ENCODE data around the gene LRRC4B.

Gene LRRC4B

DNA sequence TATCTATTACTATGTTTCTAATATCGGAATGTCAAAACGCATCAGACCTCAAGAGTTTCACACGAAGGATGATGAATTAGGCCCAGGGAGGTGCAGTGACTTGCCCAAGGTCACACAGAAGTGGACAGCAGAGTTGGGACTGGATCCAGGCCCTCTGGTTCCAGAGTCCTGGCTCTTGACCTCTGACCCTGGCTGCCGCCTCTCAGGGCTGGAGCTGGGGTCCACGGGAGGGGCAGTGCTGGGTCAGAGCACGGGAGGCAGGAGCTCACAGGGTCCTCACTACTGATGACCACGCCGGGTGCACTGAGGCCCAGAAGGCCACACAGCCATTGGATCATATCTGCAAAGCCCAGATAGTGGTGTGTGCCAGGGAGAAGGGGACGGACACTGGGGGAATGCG lies 45.4 kb downstream of the LRRC4B start:
- no peak for DNase-seq (ENCODE audit: low read depth, low spot score)

DNA sequence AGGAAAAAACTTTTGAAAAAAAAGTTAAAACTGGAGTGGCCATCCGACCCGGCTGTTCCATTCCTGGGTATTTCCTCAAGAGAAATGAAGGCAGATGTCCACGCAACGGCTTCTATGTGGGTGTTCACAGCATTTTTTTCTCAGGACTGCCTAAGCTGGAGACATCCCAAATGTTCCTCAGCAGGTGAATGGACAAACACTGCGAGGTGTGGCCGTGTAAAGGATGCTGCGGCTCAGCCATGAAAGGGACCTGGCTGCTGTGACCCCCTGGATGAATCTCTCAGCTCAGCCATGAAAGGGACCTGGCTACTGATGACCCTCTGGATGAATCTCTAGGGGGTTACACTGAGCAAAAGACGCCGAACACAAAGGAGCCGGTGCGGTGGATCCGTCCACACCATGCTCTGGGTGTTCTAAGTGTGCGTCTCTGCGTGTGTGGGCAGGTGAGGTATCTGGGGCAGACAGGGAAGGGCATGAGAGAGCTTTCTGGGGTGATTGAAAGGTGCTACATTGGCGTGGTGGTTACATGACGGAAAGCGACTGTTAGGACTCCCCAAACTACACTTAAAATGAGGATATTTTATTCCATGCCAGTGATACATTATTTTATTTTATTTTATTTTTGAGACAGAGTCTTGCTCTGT lies 47.3 kb downstream of the LRRC4B start:
- no peak for DNase-seq (ENCODE audit: low read depth, low spot score)

DNA sequence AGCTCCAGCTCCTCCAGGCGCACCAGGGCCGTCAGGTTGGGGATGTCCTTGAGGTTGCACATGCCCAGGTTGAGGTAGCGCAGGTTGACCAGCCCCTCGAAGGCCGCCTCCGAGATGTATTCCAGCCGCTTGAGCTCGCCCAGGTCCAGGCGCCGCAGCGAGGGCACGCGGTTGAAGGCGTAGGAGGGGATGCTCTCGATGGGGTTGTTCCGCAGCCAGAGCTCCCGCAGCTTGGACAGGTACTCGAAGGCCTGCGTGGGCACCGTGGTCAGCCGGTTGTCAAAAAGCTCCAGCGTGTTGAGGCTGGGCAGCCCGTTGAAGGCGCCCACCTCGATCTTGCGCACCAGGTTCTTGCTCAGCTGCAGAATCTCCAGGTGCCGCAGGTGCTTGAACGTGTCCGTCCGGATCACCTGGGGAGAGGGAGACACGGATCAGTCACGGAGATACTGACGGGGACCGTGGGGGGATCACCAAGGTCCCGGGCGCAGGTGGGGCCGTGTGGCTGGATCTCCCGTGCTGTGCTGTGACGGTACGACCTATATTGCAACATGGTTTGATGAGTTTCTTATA lies 49.1 kb downstream of the LRRC4B start:
- no peak for DNase-seq (ENCODE audit: low read depth, low spot score)

DNA sequence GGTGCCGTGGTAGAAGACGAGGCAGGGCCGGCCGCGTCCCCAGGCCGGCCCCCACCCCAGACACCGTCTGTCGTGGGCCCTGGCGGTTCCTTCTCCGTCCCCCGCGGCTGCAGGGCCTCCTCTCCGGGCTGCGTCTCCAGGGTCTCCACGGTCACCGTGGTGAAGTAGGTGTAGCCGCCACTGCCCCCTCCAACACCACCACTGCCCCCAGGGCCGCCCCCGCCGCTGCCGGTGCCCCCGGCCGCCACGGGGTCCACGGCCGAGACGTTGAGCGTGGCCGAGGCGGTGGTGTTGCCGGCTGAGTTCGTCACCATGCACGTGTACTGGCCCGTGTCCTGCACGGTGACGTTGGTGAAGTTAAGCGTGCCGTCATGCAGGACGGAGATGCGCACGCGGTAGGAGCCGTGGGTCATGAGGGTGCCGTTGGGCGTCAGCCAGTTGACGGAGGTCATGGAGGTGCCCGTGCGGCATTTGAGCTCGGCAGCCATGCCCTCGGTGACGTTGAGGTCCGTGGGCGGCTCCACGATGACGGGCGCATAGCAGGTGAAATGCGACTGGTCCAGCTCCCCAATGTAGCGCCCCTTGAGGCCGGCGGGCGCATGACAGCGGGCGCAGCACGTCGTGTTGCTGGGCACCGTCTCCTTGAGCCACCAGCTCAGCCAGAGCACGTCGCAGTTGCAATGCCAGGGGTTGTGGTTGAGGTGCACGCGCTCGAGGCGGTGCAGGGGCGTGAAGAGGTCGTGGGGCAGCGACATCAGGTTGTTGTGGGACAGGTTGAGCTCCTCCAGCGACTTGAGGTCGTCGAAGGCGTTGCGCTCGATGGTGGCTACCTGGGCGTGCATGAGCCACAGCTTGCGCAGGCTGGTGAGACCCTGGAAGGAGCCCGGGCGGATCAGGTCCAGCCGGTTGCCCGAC lies 49.9 kb downstream of the LRRC4B start:
- no peak for DNase-seq (ENCODE audit: low read depth, low spot score)

DNA sequence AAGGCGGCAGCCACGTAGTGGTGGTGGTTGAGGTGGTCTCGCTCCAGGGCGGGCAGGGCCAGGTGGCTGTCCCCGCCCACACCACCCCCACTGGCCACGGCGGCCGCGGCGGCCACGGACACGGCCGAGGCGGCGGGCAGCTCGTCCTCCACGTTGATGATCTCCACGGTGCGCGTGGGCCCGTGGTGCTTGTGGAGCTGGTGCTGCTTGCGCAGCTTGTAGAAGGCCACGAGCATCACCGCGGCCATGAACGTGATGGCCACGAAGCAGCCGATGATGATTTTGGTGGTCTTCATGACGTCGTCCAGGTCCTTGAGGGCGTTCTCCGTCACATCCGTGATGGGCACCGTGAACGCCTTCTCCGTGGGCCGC lies 50.5 kb downstream of the LRRC4B start:
- no peak for DNase-seq (ENCODE audit: low read depth, low spot score)

DNA sequence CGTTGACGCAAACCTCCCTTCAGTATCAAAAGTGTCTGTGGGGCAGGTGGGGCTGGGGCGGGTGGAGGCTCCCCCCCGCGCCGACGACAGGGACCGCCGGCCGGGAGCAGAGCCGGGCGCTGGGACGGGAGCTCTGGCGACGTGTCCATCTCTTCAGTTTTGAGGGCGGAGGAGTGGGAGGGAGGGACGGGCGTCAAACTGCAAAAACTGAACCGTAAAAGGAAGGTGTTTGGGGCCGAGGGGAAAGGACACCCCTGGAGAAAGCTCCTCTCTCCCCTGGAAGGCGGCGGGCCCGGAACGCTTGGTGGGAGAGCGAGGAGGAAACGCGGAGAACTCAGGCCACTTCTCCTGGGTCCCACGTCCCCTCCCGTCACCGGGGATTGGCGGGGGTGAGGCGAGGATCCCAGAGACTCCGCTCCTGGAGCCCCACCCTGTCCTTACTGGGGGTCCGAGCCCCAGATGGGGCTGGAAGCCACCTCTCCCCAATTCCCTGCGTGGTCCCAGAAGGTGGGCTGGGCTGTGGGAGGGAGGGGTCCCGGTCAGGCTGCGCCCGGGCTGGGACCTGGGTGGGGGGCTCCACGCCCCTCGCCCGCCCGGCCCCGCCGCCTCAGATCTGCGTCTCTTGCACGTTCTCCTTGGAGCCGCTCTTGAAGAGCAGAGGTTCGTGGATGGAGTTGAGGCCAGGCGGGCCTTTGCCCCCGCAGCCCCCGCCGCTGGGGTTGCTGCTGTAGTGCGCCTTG lies 51.1 kb downstream of the LRRC4B start:
- DNase-seq (ENCODE audit: low read depth, low spot score) = no peak

DNA sequence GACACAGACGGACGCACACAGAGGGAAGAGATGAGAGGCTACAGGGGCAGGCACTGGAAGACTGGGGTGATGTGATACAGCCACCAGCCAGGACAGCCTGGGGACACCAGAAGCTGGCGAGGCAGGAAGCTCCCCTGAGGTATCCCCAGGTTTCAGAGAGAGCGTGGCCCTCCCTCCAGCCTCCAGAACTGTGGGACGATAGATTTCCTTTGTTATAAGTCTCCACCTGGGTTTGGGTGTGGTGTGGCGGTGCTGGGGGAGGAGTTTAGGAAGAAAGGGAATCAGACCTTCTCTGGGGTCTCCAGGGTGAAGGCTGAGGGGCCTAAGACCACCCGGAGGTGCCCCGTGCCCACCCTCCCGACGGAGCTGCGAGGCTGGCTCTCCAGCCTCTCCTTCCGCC lies 51.8 kb downstream of the LRRC4B start:
- no peak for DNase-seq (ENCODE audit: low read depth, low spot score)

DNA sequence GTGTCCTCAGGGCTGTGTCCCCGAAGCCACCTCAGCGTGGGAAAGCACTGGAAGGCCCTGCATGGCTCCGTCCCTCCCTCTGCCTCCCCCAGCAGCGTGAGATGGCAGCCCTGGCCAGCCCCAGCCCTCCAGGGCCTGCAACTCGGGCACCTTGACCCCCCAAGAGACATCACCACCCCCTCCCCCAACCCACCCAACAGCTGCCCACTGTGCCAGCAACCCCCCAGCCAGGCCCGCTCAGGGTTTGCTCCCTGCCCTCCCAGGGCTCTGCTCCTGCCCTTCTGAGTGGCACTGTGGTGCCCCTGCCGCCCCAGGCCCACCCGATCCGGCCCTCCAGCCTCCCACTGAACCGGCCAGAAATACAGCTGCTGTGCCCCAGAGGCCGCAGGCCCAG lies 53.1 kb downstream of the LRRC4B start:
- DNase-seq (ENCODE audit: low read depth, low spot score) = no peak

DNA sequence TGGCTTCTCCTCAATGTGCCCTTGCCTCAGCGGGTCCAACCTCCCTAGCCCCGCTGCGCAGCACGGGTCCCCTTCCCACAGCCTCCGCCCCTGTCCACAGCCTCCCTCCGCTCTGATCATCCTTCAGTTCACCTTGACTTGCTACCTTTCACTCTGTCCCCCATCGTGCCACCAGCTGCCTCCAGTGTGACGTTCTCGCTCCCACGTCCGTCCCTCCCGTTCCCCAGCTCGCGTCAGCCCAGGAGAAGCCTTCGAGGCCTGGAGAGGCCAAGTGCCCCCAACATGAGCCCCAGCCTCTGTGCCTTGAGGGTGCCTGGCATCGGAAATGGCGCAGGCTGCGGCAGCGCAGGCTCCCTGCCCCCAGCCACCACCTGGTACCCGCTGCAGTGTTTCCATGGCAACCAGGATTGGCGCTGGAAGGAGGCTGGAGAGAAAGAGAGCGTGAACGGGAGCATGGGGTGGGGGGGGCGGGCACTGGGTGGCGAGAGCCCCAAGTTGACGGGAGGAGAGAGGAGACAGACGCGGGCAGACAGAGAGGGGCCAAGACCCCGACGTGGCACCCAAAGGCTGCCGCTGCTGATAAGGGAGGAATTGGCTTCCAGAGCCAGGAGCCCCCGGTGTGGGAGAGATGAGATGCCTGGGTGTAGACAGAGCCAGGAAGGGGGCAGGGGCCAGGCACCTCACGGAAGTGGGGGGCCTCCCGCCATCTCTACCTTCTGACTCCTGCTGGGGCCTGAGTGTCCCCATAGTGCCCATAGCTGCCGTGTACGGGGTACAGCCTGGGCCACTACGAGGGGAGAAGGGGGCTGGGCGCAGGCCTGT lies 53.7 kb downstream of the LRRC4B start:
- DNase-seq (ENCODE audit: low read depth, low spot score) = no peak

DNA sequence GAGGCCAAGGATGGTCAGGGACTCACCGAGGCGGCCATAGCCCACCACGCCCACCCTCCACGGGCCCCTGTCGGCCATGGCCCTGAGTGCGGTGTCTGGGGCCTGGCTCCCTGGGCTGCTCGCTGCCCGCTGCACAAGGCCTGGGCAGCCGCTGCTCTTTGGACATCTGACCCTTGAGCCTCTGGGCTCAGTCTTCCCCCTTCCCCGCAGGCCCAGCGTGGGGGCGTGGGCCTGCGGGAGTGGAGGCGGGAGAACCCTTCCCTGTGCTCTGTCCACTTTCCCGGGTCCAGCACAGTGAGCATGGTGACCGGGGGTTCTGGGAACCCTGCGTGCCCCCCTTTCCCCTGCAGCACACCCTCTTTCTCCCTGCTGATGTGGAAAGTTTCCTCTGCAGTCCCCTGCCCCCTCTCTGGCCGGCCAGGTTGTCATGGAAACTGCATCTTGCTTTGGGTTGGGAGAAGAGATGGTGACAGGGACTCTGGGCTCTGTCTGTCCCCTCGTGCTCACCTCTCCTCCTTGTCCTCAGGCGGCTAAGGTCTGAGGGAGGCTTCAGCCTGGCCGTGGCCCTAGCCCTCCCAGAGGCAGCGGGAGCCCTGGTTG lies 54.4 kb downstream of the LRRC4B start, which contains the start of gene ASPDH:
Gene ASPDH (minus strand): TSS at position 168 of the 600 bp plus-strand sequence. CDS start 90 bp downstream, at position 78.
- DNase-seq (ENCODE audit: low read depth, low spot score) = no peak

DNA sequence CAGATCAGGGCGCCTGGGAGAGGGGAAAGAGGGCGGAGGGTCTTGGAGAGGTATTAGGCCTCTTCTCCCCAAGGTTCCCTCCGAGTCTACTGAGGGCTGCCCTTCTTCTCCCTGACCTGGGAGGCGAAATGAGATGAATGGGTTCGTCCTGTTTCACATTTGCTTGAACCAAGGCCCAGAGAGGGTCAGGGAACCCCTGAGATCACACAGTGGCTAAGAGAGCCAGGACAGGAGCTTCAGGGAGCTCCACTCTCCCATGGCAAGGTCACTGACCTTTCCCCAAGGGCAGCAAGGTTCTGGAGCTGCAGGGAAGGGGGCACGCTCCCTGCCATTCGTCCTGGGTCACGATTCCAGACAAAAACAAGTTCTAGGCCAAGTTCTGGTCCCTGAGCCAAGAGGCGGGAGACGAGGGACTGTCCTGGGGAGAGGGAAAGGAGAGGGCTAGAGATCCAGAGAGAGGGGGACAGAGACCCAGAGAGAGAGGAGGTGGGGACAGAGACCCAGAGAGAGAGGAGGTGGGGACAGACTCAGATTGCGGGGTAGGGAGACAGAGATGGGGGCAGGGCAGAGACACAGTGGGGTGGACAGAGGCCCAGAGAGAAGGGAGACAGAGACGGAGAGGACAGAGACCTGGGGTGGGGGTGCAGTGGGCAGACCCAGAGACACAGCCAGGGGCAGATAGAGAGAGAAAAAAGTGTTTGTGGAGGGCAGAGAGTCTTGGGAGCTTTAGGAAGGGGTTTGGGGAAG lies 55.1 kb downstream of the LRRC4B start:
- DNase-seq (ENCODE audit: low read depth, low spot score) = no peak

DNA sequence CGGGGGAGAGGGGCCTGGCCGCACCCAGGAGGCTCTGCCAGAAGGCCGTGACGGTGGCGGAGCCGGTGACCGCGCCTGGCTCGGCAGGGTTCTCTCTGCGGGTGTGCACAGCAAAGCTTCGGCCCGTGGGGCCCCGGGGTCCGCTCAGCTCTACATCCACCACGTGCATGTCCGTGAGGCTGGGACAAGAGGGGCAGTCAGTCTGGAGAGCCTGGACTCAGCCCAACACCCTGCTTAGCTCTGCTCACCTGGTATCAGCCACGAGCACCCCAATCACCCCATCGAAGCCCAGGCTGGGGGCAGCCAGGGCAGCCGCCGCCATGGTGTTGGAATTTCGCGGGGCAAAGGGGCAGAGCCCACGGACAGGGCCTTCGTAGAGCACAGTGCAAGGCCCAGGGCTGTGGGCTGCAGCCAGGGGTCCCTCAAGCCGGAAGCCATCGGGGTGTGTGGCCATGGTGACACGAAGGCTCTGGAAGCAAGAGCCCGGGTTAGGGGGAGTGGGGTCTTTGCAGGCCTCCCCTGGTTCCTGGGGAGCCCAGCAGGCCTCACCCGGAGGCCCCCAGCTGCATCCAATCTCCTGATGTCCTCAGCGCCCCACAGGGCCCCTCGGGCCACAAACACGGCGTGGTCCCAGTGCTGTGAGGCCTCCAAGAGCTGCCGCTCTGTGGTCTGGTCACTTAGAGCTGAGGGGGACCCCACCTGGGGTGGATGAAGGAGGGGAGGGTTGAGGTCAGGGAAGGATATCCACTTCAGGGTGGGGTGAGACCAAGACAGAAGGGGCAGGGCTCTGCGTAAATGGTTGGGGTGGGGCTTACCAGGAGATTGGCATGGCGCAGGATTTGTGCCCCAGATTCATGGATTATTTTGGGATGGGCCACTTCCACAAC lies 55.9 kb downstream of the LRRC4B start:
- DNase-seq (ENCODE audit: low read depth, low spot score) = no peak

DNA sequence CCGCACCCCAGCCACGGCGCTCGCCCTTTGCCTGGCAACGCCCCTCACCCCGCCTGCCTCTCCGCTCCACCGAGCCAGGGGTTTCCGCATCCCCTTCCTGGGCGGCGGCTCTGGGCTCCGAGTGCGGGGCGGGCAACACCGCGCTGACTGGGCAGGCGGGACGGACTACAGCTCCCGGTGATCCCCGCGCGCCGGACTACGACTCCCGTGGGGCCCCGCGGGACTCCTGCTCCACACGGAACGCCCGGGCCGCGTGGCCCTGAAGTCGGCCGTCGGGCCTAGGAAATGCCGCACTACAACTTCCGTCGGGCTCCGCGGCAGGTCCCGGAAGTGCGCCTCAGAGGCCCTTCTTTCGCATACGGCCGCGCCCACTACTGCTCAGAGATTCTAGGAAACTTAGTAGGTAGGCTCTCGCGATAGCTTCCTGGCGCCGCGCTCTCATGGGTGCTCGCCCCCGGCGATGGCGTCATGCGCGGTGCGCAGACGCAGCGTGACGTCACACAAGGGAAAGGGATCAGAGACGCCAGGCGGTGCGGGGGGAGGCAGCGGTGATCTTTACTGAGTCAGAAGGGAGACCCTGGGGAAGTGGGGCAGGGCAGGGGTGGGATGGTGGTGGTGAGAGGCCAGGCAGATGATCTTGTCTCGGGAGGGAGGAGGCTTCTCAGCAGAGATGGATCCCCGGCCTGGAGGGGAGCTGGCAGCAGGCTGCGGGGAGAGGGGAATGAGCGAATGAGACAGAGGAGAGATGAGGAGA lies 57.0 kb downstream of the LRRC4B start, which contains the start of gene JOSD2:
Gene JOSD2 (minus strand): TSS at position 123 of the 754 bp plus-strand sequence. CDS start 760 bp downstream, outside the sequence.
- DNase-seq (ENCODE audit: low read depth, low spot score) = peak; percentile 100

DNA sequence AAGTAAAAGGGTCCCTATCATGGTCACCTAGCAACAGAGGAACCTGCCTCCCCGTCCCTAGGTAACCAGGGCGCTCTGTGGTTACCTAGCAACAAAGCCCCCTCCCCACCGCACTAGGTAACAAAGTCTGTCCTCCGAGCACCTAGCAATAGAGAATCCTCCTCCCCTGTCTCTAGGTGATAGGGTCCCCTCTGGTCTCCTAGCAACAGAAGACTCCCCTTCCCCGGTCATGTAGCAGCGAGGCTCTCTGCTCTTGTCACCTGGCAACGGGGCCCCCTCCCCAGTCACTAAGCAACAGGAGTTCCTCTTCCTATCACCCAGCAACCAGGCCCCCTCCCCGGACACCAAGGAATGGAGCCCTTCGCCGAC lies 57.6 kb downstream of the LRRC4B start:
- DNase-seq (ENCODE audit: low read depth, low spot score) = no peak

DNA sequence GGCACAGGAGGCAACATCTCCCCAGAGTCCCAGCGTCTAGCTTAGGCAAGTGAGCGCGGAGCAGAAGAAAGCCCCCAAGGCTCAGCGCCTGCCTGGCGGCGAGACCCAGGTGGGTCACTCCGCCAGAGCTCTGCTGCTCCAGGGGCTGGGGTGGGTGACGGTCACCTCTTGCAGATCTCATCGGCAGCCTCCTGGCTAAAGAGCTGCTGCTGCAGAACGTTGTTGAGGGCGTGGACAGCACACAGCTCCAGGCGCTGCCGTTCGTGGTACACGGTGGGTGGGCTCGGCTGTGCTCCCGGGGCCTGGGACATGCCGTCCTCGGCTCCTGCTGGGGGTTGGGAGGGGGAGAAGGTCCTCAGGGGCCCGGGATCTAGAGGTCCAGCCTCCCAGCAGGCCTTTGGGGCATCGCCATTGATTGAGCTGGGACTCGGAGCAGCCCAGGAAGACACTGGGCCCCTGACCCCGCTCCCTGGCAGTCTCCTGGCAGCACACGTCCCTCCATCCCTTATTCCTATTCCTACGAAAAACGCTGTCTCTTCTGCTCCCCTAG lies 58.0 kb downstream of the LRRC4B start:
- peak; percentile 56 for DNase-seq (ENCODE audit: low read depth, low spot score)

DNA sequence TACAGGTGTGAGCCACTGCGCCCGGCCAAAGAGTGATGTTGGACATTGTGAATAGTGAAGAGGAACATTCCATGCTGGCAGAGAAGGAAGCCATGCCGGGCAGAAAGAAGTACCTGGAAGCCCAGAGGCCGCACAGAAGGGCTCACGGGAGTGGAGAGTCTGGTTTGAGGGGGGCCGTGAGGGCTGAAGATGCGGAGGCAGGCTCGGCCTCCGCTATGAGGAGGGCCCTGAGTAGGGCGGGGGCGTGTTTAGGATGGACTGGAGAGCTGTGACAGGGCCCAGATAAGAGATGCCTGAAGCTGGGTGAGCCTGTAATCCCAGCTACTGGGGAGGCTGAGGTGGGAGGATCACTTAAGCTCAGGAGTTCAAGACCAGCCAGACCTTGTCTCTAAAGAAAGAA lies 58.9 kb downstream of the LRRC4B start:
- DNase-seq (ENCODE audit: low read depth, low spot score) = no peak

DNA sequence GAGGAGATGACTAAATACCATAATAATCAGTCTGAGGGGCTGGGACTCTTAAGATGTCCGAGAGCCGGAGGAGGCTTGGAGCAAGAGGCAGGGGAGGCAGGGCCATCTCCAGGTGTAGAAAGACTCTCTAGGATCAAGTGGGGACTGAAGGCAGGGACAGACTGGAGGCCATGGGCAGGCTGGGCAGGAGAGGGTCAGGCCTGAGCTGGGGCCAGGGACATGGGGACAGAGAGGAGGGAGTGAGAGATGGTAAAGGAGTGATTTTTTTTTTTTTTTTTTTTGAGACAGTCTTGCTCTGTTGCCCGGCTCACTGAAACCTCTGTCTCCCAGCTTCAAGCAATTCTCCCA lies 59.4 kb downstream of the LRRC4B start:
- DNase-seq (ENCODE audit: low read depth, low spot score) = no peak

DNA sequence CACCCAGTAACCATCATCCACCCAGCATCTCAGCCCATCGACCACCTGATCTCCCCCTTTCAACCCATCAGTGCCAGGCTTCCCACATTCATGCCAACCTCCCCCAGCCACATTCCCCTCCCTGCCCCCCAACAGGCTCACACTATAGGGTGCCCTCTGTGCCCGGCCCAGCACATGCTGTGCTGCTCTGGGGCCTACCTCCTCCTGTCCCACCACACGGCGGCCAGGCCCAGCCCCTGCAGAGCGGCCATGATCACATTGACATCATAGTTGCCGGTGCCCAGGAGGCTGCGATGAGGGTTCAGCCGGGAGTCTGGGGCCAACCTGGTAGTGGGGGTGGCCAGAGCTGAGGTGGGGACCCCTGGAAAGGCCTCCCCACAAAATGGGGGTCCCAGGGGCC lies 60.9 kb downstream of the LRRC4B start:
- DNase-seq (ENCODE audit: low read depth, low spot score) = no peak
